NOMO-1 treated with dmso at 0.1 percent for 144 hours (cell line): ENCODE measurements around the gene CP.
"Not testable (repeated sequence)": the region's sequence is repeated elsewhere in the genome, so short reads cannot be mapped to it uniquely, and the experiment has no call there.

Source experiments
- DNase-seq: peaks from one replicate; lab custom pipeline; 2025; ENCODE audit not compliant: unreplicated experiment; lab: John Stamatoyannopoulos, UW

CP gene

DNA sequence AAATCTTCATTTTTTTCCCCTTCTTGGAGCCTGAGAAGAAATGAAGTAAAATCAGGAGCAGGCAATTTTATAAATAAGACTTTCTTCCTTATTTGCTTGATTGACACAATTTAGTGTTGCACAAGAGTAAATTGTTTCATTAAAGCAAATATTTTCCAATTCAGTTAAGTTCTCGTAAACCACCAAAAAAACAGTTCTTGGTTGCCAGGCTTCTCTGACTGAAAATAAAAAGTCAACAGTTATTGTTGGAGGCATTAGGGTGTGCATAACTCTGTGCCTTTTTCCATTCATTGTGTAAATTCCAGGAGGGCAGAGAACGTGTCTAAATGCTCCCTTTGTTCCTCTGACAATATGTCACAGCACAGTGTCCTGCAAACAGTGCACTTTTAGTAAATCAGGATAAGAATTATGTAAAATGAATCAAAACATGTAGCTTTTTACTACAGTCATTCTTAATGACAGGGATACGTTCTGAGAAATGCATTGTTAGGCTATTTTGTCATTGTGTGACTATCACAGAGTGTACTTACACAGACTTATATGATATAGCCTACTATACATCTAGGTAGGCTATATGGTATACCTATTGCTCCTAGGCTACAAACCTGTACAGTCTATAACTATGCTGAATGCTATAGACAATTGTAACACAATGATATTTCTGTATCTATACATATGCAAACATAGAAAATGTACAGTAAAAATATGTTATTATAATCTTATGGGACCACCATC is at the start of gene CP:
Gene CP, minus strand, starts transcription at position 47 of the 735 bp plus-strand sequence. Its CDS starts 37 bp downstream, at position 10.
- DNase-seq, result no peak

DNA sequence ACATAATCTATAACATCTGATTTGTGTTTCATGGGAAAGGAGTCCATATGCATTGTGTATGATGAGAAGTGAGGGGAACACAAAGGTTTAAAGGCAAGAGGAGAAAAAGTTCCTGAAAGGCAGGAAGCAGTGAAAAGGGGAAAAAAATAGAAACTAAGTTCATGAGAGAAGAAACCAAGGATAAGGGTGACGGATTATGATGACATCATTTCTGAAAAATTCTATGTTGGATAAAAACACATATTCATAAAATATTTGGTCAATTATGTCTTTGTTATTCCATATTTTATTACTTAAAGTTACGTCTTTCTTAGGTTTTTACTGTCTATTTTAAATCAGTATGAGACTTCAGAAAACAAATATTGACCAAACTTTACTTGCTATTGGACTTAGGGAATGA is 48.6 kb upstream of the CP start:
- DNase-seq, result no peak

DNA sequence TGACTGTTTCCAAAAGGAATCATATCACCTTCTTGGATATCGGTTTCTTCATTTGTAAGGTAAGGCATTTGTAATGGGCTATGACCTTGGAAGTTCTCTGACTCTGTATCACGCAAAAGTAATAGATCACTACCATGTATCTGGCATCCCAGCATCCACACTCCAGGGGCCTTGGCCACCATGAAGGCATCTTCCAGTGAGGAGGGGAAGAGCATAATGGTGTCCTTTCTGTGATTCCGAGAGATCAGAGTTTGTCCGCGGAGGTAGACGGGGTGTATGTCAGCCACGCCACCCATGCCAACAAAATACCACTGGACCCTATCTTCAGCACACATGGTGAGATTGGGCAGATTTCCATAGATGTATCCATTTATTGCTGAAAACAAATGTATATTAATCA is 48.1 kb upstream of the CP start:
- DNase-seq, result no peak

DNA sequence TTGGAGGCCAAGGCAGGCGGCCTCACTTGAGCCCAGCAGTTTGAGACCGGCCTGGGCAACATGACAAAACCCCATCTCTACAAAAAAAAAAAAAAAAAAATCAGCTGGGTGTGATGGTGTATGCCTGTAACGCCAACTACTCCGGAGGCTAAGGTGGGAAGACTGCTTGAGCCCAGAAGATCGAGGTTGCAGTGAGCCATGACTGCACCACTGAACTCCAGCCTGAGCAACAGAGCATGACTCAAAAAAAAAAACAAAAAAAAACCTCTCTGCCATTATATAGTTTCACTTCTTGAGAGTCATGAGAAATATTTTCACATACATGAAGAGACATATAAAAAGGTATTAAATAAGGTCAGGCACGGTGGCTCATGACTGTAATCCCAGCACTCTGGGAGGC is 45.9 kb upstream of the CP start:
- no peak for DNase-seq

DNA sequence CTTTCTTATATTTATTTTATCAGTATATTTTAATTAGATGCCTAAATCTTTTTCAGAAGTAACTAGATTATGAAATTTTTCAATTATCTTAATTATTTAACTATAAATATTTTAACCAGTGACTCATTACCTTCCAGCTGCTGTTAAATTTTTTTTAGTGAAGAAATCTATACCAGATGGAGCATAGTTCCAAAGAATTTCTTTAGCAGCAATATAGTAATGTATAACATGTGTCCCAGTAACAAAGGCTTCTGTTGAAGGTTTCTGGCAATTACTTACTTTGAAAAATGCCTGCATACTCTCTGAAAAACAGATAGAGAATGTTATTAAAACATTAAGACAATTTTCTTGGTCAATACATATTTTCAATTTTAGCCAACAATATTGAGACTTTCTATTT is 45.1 kb upstream of the CP start:
- no peak for DNase-seq

DNA sequence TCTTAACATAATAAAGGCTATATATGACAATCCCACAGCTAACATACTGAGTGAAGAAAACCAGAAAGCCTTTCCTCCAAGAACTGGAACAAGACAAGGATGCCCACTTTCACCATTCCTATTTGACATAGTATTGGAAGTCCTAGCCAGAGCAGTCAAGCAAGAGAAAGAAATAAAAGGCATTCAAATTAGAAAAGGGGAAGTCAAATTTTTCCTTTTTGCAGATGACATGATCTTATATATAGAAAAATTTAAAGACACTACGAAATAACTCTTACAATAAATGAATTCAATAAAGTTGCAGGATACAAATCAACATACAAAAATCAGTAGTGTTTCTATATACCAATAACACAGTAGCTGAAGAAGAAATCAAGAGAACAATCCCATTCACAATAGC is 42.2 kb upstream of the CP start:
- no peak for DNase-seq

DNA sequence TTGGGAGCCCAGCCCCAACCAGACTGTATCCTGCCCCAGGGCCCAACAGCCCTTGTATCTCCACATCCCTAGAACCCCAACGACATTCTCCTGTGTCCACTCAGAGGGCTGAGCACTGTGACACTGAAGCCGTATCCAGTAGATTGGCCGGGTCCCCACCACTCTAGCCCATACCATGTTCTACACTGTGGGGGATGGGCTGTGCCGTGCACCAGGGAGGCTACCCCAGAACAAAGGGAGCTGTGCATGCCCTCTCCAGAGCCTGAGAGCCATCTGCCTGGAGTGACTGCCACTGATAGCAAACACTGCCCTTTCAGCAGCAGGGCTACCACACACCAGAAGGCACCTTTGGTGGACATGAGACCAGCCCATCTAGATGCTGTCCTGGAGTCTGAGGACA is 37.1 kb upstream of the CP start:
- DNase-seq, result no peak

DNA sequence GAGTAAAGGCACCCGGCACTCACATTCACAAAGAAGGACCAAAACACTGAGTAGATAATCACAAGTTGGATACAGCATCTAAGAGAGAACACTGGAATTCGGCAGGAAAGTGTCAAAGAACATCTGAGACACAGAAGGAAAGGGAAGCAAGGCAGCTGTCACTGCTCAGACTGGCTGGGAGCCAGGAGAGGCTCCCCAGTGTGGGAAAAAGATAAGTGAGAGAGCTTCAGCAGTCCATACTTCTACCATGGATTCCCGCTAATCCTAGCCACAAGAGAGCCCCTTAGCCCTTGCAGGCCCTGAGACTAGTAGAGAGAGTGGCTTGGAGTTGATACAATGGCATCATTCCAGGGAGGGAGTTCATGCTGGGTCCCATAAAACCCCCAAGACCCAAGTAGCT is 36.7 kb upstream of the CP start:
- no peak for DNase-seq

DNA sequence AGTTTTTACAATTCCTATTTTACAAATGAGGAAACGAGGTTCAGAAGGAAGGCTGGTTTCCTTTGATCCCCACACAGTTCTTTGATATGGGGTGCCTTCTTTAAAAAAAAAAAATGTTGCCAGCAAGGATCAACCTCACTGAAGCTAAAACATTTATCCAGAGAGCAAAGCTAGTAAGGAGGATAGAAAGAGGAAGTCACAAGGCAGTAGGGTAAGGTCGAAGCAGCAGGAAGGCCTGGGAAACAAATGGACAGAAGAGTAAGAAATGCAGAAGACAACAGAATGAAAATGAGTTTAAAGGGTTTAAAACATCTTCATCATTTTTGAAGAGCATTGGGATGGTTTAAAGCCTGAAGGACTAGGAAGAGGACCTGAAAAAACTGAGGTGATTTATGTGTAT is 30.6 kb upstream of the CP start:
- peak; percentile 27 for DNase-seq

DNA sequence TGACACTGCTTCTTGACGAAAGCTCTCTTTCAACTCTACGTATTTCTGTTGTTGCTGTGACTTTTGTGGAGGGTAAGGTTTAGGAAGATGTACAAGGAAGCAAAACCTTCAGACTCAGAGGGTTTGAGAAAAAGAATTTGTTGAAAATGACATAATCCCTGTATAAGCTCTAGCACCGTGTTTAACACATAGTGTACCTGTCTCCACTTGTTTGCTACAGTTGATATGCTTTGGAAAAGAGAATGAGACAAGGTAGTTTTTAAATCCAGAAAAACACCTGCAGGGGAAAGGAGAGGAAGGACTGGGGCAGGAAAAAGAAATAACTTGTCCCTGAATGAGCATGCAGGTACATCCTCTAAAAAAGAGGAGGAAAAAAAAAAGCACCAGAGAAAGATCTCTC is 29.6 kb upstream of the CP start:
- no peak for DNase-seq

DNA sequence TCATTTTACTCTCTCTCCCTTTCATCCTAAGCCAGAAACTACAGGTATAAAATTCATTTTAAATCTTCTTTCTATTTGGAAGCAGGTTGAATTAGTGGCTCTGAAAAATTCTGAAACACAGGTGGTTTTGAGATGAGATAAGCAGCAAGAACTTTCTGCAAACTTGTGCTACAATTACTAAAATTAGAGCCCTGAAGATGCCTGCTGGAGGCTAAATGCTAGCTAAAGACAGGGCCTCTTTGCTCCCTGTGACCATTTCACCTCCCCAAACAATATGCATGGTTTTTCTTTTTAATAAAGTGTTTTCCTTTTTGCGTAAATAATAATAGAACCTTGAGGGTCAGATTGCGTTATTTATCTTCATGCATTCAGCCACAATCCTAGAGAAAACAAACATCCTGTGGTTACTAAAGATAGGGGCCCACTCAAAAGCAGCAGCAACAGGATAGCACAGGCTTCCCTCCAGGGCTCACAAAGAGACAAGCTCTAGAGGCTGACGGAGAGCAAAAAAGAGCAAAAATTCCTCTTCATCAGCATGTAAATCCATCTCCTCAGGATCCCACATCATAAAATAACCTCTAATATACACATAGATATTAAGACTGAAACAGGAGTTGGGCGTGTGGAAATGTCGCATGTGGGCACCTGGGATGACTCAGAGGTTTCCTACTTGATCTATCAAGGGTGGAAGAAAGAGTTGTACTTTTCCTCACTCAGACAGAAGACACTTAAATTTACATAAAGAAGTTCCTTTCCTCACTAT is 26.5 kb upstream of the CP start:
- DNase-seq, result no peak

DNA sequence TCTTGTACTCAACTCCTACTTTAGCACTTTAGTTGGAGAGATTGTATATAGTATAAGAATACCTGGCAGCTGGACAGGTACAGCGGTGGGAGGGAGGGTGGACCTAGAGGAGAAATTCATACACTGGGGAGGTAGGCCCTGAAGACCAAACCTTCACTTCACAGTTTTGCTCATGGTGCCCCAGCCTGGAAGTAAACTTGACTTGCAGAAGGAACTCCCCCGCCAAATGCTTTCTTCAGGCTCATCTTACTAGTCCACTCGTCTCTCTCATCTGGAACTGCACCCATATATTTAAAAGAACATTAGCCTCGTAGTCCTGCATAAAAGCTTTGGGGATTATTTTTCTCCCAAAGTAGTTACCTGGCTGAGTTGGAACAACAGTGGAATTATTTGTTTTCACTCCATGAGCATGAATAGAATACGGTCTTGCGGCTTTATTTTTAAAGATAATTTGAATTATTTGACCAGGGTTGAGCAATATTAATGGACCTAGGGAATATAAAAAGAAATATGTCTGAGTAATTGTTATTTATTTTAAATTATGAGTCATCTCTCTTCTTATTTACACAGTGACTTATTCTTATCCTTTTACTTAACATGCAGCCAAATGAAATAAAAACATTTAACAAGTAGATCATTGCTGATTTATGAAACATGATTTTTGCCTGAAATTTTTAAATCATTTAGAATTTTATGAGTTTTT is 25.5 kb upstream of the CP start:
- no peak for DNase-seq

DNA sequence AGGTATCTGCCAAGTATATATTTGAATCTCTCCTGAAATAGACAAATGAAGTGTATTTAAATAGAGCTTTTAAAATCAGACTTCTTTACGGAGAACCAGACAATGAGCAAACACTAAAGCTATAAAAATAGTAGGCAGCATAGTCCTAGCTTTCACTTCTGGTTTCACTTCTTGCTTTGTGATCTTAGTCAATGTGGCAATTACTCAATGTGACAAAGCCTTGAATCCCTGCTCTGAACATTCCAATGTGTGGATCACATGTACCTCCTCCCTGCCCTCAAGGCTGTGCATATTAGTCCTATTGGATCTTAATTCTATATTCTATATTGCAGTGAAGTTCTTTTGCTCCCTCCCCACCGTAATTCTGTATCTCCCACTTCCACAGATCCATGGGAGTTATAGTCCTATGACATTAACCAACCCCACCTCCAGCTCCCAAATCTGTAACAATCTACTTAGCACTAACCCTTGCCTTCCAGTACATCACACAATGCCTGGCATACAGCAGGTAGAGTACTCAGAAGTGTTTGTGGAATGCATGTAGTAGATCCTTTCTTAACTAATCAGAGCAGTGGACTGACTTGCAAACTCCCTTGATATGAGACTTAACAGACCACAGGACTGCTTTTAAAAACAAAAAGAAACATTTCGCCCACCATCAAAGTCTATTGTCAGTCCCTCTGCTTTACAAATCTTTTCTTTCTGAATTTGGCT is 24.3 kb upstream of the CP start:
- DNase-seq, result peak; percentile 52

DNA sequence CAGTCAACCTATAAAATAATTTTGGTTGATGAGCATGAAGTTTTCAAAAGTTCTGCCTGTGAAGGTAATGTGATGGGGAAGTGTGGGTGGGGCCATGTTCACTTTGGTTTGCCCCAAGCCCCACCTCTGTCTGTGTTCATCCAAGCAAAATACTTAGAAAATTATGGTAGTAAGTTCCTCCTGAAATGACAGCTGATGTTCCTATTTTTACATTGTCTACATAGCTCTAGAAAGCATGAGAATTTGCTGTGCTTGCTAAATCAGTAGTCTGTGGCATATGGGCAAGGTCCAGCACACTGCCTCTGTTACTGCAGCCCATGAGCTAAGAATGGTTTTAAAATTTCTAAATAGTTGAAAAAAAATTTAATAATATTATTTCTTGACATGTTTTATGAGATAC is 21.9 kb upstream of the CP start:
- peak; percentile 62 for DNase-seq

DNA sequence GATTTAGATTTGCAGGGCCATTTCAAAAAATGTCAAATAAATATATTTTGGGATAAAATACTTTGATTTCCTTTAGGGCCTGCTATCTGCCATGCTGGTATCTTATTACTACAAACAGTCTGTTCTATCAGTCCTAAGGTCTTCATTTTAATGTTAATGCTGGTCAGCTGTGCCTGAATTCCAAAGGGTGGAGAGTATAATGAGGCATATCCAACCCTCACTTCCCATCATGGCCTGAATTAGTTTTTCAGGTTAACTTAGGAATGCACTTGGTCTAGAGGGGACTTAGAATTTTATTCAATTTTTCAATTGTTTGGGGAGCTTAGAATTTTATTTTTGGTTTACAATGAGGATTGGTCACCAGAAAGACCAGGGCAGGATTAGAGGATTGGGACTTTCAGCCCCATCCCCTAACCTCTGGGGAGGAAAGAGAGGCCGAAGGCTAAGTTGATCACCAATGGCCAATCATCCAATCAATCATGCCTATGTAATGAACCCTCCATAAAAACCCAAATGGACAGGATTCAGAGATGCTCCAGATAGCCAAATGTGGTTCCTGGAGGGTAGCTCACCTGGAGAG is 17.8 kb upstream of the CP start:
- no peak for DNase-seq

DNA sequence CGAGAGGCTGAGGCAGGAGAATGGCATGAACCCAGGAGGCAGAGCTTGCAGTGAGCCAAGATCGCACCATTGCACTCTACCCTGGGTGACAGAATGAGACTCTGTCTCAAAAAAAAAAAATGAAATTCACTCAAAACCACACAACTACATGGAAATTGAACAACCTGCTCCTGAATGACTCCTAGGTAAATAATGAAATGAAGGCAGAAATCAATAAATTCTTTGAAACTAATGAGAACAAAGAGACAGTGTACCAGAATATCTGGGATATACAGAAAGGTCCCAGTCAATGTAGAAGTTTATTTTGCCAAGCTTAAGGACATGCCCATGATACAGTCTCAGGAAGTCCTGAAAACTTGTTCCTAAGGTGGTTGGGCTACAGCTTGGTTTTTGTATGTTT is 16.6 kb upstream of the CP start:
- not testable (repeated sequence) for DNase-seq

DNA sequence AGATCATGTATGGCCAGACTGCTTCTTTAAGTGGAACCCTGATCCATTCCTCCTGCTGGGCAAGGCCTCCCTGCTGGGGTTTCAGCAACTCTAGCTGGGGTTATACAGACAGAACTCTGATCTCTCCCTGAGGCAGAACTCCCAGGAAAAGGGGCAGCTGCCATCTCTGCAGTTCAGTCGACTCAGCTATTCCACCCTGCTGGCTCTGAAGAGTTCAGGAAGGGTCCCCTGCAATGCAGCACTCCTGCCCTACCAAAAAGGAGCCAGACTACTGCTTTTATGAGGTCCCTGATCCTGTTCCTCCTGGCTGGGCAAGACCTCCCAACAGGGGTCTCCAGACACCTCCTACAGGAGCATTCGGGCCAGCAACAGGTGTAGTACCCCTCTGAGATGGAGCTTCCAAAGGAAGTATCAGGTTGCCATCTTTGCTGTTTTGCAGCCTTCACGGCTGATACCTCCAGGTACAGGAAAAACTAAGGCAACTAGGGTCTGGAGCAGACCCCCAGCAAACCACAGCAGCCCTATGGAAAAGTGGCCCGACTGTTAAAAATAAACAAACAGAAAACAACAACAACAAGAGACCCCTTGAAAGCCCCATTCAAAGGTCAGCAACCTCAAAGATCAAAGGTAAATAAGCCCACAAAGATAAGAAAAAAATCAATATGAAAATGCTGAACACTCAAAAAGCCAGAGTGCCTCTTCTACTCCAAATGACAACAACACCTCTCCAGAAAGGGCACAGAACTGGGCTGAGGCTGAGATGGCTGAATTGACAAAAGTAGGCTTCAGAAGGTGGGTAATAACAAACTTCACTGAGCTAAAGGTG is 14.2 kb upstream of the CP start:
- no peak for DNase-seq

DNA sequence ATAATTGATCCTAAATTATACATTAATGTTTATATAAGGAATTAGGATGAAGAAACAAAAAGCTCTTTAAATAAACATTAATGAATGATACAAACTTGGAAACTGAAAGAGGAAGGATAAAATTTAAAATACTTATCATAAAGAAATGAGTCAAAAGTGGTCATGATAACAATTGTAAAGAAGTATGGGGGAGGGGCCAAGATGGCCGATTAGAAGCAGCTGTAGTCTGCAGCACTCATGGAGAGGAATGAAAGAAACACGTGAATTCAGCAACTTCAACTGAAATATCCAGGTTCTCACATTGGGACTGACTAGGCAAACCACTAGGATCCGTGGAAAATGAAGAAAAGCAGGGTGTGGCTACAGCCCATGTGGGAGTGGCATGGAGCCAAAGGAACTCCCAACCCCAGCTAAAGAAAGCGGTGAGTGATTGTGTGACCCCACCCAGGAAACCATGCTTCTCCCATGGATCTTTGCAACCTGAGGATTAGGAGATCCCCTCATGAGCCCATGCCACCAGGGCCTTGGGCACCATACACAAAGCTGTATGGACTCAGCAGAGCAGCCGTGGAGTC is 13.1 kb upstream of the CP start:
- DNase-seq, result no peak

DNA sequence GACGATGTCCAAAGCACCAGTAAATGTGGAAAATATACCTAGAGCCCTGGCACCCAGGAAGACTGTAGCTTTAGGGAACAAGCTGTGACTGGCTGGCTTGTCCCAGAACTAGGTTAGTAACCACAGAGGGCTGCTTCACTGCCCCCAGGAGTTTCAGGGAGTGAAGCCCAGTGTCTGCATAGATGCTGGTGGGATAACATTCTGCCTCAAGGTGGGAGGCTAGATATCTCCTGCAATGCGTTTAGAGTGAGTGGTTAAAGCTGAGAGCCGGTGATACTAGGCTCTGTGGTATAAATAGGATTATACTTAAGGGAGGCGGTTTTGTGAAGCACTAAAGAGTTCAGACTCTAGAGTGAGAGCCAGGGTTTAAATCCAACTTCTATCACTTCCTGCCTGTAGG is 11.7 kb upstream of the CP start:
- no peak for DNase-seq

DNA sequence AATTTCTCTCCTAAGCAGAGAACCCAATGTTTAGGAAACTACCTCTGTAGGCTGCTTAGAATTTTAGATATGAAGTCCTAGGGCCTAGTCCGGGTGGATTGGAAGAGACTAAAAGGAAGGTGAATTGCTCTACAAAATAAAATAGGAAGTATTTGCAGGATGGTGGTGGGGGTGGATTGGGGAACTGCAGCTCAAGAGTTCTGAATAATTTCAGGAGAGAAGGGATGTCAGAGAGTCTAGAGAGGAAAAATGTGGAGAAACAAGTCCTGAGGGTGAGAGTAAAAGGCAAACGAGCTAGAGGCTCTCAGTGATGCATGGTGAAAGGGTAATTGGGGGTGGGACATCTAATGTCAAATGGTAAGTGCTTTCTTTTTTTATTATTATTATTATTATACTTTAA is 10.2 kb upstream of the CP start:
- DNase-seq, result no peak
